ENCODE measurements around the gene PAPPA2.

DNA sequence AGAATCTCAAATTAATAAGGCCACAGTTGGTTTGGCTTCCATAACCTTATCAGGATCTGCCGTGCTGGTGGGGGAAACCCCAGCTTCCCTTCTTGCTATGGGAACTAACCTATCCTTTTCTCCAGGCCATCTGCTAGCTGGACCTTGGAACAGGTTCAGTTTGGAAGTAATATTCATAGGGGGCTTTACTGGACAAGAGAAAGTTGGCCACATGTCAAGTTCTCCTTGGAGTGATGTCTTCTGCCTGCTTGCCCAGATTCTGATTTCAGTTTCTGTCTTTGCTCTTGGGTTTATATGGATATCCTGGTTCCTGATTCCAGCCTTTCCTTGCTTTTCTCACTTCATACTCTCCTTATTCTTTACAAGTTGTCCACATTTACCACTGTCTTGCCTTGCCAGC is 421.9 kb downstream of the PAPPA2 start:
- no peak for TF ChIP-seq POLR2AphosphoS5 (IDR thresholded peaks at IDR 0.05; ENCODE audit: low read depth, low read length)
- TF ChIP-seq, protein P1, sequence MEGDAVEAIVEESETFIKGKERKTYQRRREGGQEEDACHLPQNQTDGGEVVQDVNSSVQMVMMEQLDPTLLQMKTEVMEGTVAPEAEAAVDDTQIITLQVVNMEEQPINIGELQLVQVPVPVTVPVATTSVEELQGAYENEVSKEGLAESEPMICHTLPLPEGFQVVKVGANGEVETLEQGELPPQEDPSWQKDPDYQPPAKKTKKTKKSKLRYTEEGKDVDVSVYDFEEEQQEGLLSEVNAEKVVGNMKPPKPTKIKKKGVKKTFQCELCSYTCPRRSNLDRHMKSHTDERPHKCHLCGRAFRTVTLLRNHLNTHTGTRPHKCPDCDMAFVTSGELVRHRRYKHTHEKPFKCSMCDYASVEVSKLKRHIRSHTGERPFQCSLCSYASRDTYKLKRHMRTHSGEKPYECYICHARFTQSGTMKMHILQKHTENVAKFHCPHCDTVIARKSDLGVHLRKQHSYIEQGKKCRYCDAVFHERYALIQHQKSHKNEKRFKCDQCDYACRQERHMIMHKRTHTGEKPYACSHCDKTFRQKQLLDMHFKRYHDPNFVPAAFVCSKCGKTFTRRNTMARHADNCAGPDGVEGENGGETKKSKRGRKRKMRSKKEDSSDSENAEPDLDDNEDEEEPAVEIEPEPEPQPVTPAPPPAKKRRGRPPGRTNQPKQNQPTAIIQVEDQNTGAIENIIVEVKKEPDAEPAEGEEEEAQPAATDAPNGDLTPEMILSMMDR (IDR thresholded peaks at IDR 0.05), result no peak
- TF ChIP-seq TCF7L2 (IDR thresholded peaks at IDR 0.05; ENCODE audit: low read depth, low read length), result no peak
